K562 treated with DMSO at 1 percent for 12 hours (cell line): Measurements from ENCODE around the gene BICDL1. TPM values are rescaled to one million over a fixed set of nuclear protein-coding genes. Genes with fewer than 3 reads are reported as not detected.

Source experiments
- total RNA-seq: library from RNA; unstranded; fragments of 300-600 nt; gene quantifications from 2 replicates; pipeline ENCODE4 v1.2.3, GENCODE V29; 2022; ENCODE audit not compliant: insufficient read depth

Gene BICDL1, protein sequence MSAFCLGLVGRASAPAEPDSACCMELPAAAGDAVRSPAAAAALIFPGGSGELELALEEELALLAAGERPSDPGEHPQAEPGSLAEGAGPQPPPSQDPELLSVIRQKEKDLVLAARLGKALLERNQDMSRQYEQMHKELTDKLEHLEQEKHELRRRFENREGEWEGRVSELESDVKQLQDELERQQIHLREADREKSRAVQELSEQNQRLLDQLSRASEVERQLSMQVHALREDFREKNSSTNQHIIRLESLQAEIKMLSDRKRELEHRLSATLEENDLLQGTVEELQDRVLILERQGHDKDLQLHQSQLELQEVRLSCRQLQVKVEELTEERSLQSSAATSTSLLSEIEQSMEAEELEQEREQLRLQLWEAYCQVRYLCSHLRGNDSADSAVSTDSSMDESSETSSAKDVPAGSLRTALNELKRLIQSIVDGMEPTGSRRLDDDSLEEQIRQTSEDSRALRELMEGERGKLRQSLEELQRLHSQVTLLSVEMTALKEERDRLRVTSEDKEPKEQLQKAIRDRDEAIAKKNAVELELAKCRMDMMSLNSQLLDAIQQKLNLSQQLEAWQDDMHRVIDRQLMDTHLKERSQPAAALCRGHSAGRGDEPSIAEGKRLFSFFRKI
- 1.2 and 2.0 TPM in 2 replicates for total RNA-seq

DNA sequence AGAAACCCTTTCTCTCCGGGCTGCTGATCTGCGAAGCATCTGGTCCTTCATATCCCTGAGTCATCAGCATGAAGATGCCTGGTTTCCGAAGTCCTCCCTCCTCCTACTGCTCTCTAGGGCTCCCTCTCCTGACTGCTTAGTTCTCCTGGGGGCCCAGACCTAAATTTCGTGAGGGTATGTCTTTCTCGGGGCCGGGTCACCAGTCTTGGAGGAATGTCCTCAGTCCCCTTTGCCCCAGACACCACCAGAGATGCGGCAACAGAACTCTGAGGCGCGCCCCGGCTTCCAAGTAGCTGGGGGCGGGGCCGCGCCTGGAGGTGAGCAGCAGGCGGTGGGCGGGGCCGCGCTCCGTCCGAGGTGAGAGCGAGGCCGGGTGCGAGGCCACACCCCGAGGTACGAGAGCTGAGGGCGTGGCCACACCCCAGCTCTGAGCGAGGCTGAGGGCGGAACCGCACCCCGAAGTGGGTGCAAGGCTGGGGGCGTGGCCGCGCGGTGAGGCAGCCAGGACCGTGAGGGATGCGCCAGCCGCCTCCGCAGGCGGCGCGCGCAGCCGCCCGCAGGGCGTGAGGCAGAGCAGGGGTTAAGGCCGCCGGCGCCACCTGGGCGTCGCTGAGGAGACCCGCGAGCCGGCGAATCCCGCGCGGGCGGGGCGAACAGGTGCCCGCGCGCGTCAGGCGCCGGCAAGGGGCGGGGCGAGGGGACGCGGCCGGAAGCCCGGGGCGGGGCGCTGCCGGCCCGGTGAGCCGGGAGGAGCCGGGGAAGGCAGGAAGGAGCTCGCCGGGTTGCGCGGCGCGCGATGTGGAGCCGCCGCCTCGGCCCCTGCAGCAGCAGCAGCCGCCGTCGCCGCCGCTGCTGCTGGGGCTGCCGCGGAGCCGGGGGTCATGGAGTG is at the start of gene BICDL1:
TSS of gene BICDL1 (plus strand) at position 765 of the 889 bp plus-strand sequence. CDS start 633 bp downstream, outside the sequence.

DNA sequence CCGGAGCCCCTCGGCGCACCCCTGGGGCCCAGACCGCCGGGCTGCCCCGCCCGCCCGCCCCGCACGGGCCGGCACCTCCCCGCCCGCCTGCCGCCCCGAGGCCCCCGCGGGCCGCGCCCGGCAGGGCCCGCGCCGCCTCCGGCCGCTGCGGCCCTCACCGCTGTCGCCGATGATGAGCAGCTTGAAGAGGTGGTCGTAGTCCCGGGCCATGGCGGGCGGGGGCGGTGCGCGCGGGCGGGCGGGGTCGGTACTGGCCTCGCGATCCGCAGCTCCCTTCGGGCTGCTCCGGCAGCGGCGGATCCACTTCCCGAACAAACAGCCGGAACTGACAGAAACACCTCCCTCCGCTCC is 127.4 kb downstream of the BICDL1 start, which contains the start of gene RAB35:
TSS of gene RAB35 (minus strand) at position 313 of the 351 bp plus-strand sequence. CDS start at position 210, 103 bp downstream.

Other genes with a start within 250 kb of the BICDL1 start
- 11.3 and 43.0 TPM in 2 replicates for gene CIT, start 111.9 kb upstream of the BICDL1 start, total RNA-seq
- 34.9 and 57.5 TPM in 2 replicates for gene RAB35, start 127.5 kb downstream of the BICDL1 start, total RNA-seq
- 18.3 and 78.5 TPM in 2 replicates for gene GCN1, start 205.5 kb downstream of the BICDL1 start, total RNA-seq
- gene RPLP0, start 211.9 kb downstream of the BICDL1 start, total RNA-seq = 7,895 and 10,585 TPM in 2 replicates